Left ventricle myocardium inferior (tissue), 1 donor: ENCODE measurements around the gene AATK. TPM values are rescaled to one million over a fixed set of nuclear protein-coding genes. Genes with fewer than 3 reads are reported as not detected.

Experiments
- DNase-seq: peaks from one replicate; pipeline ENCODE4 v3.0.0-alpha.2; 2020
- H3K27ac ChIP-seq: fragments of 200-600 bp; replicated peaks from 2 replicates; pipeline ENCODE4 v1.8.0; 2021
- H3K27me3 ChIP-seq: fragments of 200-600 bp; 2 replicates; pipeline ENCODE4 v1.8.0; 2021; ENCODE audit warnings: low read depth
- H3K36me3 ChIP-seq: fragments of 200-600 bp; 2 replicates; pipeline ENCODE4 v1.8.0; 2021
- H3K4me1 ChIP-seq: fragments of 200-600 bp; 2 replicates; pipeline ENCODE4 v1.8.0; 2021
- H3K4me3 ChIP-seq: fragments of 200-600 bp; 2 replicates; pipeline ENCODE4 v1.8.0; 2021; ENCODE audit warnings: mild to moderate bottlenecking, moderate library complexity
- H3K9me3 ChIP-seq: fragments of 200-600 bp; replicated peaks from 2 replicates; pipeline ENCODE4 v1.8.0; 2021
- intact Hi-C: fragments of 100-400 bp; cut with micrococcal nuclease; formaldehyde crosslinking; loops from one replicate; pipeline ENCODE4 v1.11.0; 2022
- total RNA-seq: library from RNA; stranded (reverse); fragmentation: NEBNext Ultra II Directional; extraction: Animal tissue kit (Norgen Biotek cat#: 25700); gene quantifications from one replicate; pipeline ENCODE4 v1.2.1, GENCODE V29; 2021
- TF ChIP-seq, protein P1 (sequence below): fragments of 200-600 bp; IDR thresholded peaks from 2 replicates; pipeline ENCODE4 v1.8.0; 2021; ENCODE audit warnings: antibody characterized with exemption, mild to moderate bottlenecking, borderline replicate concordance
- donor health status: DM: no; HTN: yes; CAD: no; lungs with severe emphysema.

The AATK gene
- total RNA-seq, 1 donor from 2014 or later, result 2.3 TPM

DNA sequence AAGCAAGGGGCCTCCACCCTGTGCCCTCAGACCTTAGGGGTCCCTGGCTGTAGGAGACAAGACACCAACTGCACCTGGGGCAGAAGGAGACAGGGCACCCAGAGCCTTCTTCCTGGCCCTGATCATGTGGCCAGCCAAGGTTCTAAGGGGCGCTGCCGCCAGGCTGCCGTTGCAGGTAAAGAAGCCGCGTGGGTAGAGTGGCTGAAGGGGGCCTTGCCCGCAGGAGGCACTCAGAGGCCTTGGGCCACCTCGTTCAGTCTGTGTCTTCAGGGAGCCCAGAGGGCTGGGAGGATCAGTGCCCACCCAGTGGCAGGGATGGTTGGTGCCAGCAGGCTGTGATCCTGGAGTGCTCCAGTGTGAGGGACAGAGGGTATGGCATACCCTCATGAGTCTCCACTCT, 1.6 kb upstream of the AATK start:
- TF ChIP-seq, protein P1, sequence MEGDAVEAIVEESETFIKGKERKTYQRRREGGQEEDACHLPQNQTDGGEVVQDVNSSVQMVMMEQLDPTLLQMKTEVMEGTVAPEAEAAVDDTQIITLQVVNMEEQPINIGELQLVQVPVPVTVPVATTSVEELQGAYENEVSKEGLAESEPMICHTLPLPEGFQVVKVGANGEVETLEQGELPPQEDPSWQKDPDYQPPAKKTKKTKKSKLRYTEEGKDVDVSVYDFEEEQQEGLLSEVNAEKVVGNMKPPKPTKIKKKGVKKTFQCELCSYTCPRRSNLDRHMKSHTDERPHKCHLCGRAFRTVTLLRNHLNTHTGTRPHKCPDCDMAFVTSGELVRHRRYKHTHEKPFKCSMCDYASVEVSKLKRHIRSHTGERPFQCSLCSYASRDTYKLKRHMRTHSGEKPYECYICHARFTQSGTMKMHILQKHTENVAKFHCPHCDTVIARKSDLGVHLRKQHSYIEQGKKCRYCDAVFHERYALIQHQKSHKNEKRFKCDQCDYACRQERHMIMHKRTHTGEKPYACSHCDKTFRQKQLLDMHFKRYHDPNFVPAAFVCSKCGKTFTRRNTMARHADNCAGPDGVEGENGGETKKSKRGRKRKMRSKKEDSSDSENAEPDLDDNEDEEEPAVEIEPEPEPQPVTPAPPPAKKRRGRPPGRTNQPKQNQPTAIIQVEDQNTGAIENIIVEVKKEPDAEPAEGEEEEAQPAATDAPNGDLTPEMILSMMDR, result no peak
- intact Hi-C loops, result no loop called here
- DNase-seq, result no peak

GRCh38 chr17:81167194-81167524, 1.1 kb upstream of the AATK start:
- Histone ChIP-seq H3K36me3 (no peaks in the 10 kb centered on the region), H3K9me3 (no peaks in the 10 kb centered on the region), H3K27me3 (peaks cover 31% of the 10 kb centered on the region), H3K4me3 (no peak overlapping the region), H3K27ac (no peak overlapping the region), H3K4me1 (peaks cover 15% of the 10 kb centered on the region)
- TF ChIP-seq, protein P1, result no peak
- intact Hi-C loops, result no loop called here
- no peak for DNase-seq

More for the DNA sequence above, 1.6 kb upstream of the AATK start:
- no peak overlapping the region for H3K4me3 ChIP-seq
- no peaks in the 10 kb centered on the region for H3K9me3 ChIP-seq
- no peak overlapping the region for H3K27ac ChIP-seq
- peaks cover 31% of the 10 kb centered on the region for H3K27me3 ChIP-seq
- peaks cover 15% of the 10 kb centered on the region for H3K4me1 ChIP-seq
- no peaks in the 10 kb centered on the region for H3K36me3 ChIP-seq

GRCh38 chr17:81165246-81166032, 582 bp downstream of the AATK start, which contains the start of gene PVALEF:
PVALEF (plus strand) TSS chr17:81165507; CDS start chr17:81181227, 15,720 bp downstream.
- no peak for DNase-seq
- intact Hi-C loops, result no loop called here

DNA sequence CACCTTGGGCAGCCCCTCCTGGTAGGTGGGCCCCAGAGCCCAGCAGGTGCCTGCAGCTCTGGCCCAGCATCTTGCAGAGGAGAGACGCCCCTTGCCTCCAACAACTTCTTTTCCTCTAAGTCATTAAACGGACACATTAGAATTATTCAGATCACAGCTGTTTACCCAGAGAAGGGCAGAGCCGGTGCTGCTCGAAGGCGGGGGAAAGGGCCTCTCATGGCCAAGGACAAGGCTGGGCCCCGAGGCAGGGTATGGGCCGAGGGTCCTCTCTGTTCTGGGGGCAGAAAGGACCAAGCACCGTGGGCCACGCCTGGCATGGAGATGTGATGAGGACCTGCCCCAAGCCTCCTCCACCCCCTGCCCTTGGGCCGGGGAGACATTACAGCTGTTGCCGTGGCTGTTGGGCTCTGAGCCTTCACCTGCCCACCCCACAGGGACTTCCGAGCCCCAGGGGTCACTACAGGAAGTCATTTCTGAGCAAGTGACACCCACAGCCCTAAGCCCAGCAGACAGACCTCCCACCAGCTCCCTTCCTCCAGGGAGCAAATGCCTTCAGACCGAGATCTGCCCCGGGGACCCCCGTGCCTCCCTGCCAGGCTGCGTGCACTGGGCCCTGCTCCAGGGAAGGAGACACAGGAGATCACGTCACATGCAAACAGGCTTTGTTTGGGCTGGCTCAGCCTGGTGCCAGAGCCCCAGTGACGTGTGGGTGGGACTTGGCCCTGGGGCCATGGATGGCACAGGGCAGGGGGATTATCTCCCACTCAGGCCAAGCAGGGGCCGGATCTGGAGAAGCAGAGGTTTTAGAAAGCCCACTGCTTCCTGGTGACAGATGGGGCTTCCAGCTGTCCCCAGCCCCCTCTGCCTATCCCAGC, 1.4 kb downstream of the AATK start:
- DNase-seq, result no peak
- peak overlapping the region; percentile 67 for H3K4me3 ChIP-seq
- H3K27me3 ChIP-seq, result peaks cover 31% of the 10 kb centered on the region
- peaks cover 31% of the 10 kb centered on the region for H3K4me1 ChIP-seq
- H3K36me3 ChIP-seq, result no peaks in the 10 kb centered on the region
- TF ChIP-seq, protein P1, result no peak
- intact Hi-C loops, result no loop called here
- peak overlapping the region; percentile 46 for H3K27ac ChIP-seq
- no peaks in the 10 kb centered on the region for H3K9me3 ChIP-seq

More at GRCh38 chr17:81165246-81166032, 582 bp downstream of the AATK start, which contains the start of gene PVALEF:
- H3K27me3 ChIP-seq, result peaks cover 31% of the 10 kb centered on the region
- H3K9me3 ChIP-seq, result no peaks in the 10 kb centered on the region
- H3K36me3 ChIP-seq, result no peaks in the 10 kb centered on the region
- H3K4me3 ChIP-seq, result peak within 1 kb of the TSS; percentile 67
- TF ChIP-seq, protein P1, result no peak
- H3K27ac ChIP-seq, result peak within 1 kb of the TSS; percentile 46
- H3K4me1 ChIP-seq, result peaks cover 23% of the 10 kb centered on the region

DNA sequence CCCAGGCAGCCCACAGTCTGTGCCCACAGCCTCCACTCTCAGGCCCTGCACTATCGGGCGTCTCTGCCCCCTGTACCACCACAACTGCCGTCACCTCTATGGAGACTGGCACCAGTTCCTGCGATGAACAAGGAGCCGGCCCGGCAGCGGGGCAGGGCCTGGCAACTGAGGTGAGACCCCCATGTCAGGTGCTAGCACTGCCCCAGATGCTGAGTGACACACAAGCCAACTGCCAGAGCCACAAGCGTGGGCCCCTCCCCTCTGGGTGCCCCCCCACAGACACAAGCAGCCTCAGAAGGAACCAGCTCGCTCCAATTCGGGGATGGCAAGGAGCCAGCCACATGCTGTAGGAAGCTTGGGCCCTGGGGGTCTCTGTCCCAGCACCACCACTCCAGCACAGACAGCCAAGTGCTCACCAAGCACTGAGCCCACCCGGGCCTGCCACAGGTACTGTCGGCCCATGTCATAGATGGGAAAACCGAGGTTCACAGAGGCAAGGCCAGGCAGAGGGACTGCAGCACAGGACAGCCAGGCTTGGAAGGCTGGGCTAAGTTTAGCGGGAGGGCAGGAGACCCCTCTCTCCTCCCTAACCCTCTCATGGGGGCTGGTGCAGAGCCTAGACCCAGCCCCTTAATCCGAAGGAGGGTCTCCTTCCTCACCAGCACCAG, 2.2 kb downstream of the AATK start:
- Histone ChIP-seq H3K9me3 (no peaks in the 10 kb centered on the region), H3K27ac (no peak overlapping the region), H3K4me3 (no peak overlapping the region), H3K27me3 (peaks cover 31% of the 10 kb centered on the region), H3K36me3 (no peaks in the 10 kb centered on the region), H3K4me1 (peaks cover 32% of the 10 kb centered on the region)
- TF ChIP-seq, protein P1, result no peak
- intact Hi-C loops, result no loop called here
- DNase-seq, result no peak
